Measurements from ENCODE around the gene LSM4. TPM values are rescaled to one million over a fixed set of nuclear protein-coding genes. Genes with fewer than 3 reads are reported as not detected.
A peak's percentile ranks its signal among the peaks of the same experiment; 100 is the strongest.

LSM4 gene
- total and polyA plus RNA-seq, 8 donors = 16.5 to 67.9 (median 35.3) TPM

- WGBS, 2 donors = 88 to 90% methylated on average over 17 of the region's 17 CpGs
- Histone ChIP-seq H3K4me1 (no peaks in the 10 kb centered on the region), H3K36me3 (no peaks in the 10 kb centered on the region), H3K27me3 (no peaks in the 10 kb centered on the region), H3K9me3 (no peaks in the 10 kb centered on the region), H3K27ac (no peak overlapping the region), H3K4me3 (no peak overlapping the region)
- intact Hi-C loops (cut with DNase I) = loop anchor here (5.0 kb wide), 2 partner anchors 44 to 64 kb away; no protein-coding TSS in a partner anchor
- FAIRE-seq (no peak), DNase-seq (no peak), ATAC-seq (no peak)
- no peak for TF ChIP-seq CTCF (IDR thresholded peaks at IDR 0.05)
Observed at GRCh38 chr19:18348171-18348570, 25.3 kb upstream of the LSM4 start.

GRCh38 chr19:18346091-18346490, 23.2 kb upstream of the LSM4 start:
- Histone ChIP-seq H3K36me3 (no peaks in the 10 kb centered on the region), H3K4me1 (peaks cover 0 to 6% (median 0%) of the 10 kb centered on the region in 3 donors), H3K9me3 (no peaks in the 10 kb centered on the region), H3K27ac (no peak overlapping the region), H3K27me3 (no peaks in the 10 kb centered on the region), H3K4me3 (no peak overlapping the region)
- no peak for TF ChIP-seq CTCF (IDR thresholded peaks at IDR 0.05)
- DNase-seq (no peak), FAIRE-seq (no peak), ATAC-seq (no peak)
- WGBS, 2 donors = 83 to 85% methylated on average over 8 of the region's 8 CpGs
- intact Hi-C loops (cut with DNase I) = loop anchor here (5.0 kb wide), 2 partner anchors 46 to 66 kb away; no protein-coding TSS in a partner anchor

- H3K4me3 ChIP-seq = no peak overlapping the region
- ATAC-seq (no peak), FAIRE-seq (no peak), DNase-seq (no peak)
- WGBS, 2 donors = 92 to 96% methylated on average over 6 of the region's 6 CpGs
- no peak for TF ChIP-seq CTCF (IDR thresholded peaks at IDR 0.05)
- peaks cover 0 to 6% (median 0%) of the 10 kb centered on the region in 3 donors for H3K4me1 ChIP-seq
- H3K36me3 ChIP-seq = no peaks in the 10 kb centered on the region
- H3K9me3 ChIP-seq = no peaks in the 10 kb centered on the region
- no peak overlapping the region for H3K27ac ChIP-seq
- H3K27me3 ChIP-seq = no peaks in the 10 kb centered on the region
- intact Hi-C loops (cut with DNase I) = loop anchor here (5.0 kb wide), 2 partner anchors 47 to 67 kb away; no protein-coding TSS in a partner anchor
Observed at GRCh38 chr19:18345296-18345695, 22.4 kb upstream of the LSM4 start.

- intact Hi-C loops (cut with DNase I) = no loop called here
- H3K4me1 ChIP-seq = peaks cover 0 to 6% (median 0%) of the 10 kb centered on the region in 3 donors
- no peaks in the 10 kb centered on the region for H3K27me3 ChIP-seq
- no peak overlapping the region for H3K27ac ChIP-seq
- WGBS, 2 donors = 68 to 69% methylated on average over 13 of the region's 13 CpGs
- no peaks in the 10 kb centered on the region for H3K36me3 ChIP-seq
- H3K9me3 ChIP-seq = no peaks in the 10 kb centered on the region
- no peak for FAIRE-seq
- no peak for TF ChIP-seq CTCF (IDR thresholded peaks at IDR 0.05)
- no peak for ATAC-seq
- H3K4me3 ChIP-seq = no peak overlapping the region
- no peak for DNase-seq
Observed at GRCh38 chr19:18344582-18344950, 21.7 kb upstream of the LSM4 start.

- Histone ChIP-seq H3K4me3 (no peak overlapping the region), H3K4me1 (peaks cover 0 to 6% (median 0%) of the 10 kb centered on the region in 3 donors), H3K27me3 (no peaks in the 10 kb centered on the region), H3K27ac (peak overlapping the region in 1 of 4 donors; percentile 88), H3K36me3 (no peaks in the 10 kb centered on the region), H3K9me3 (no peaks in the 10 kb centered on the region)
- DNase-seq = no peak
- intact Hi-C loops (cut with DNase I) = no loop called here
- FAIRE-seq = no peak
- 64 to 74% methylated on average over 6 to 8 of the region's 8 CpGs for WGBS, 2 donors
- no peak for ATAC-seq
- TF ChIP-seq CTCF (IDR thresholded peaks at IDR 0.05) = no peak
Observed at GRCh38 chr19:18342090-18342632, 19.3 kb upstream of the LSM4 start.

All from pancreas (tissue), 10 donors.